LNCaP clone FGC (cell line): ENCODE data around the gene NDST3.
"Not testable (repeated sequence)": the region's sequence is repeated elsewhere in the genome, so short reads cannot be mapped to it uniquely, and the experiment has no call there.

Experiments used
- DNase-seq: peaks from one replicate; pipeline ENCODE4 v3.0.0-alpha.2; 2011; ENCODE audit warnings: low read depth
- H3K4me3 ChIP-seq: 2 replicates; pipeline ENCODE4 v1.5.1; 2011; ENCODE audit warnings: mild to moderate bottlenecking, low read depth, low read length, control low read depth
- TF ChIP-seq, protein P1 (sequence below): IDR thresholded peaks from 2 replicates; pipeline ENCODE4 v1.5.1; 2012; ENCODE audit warnings: mild to moderate bottlenecking; ENCODE audit not compliant: control insufficient read depth, insufficient read depth; ENCODE audit errors: extremely low read depth

NDST3 gene

GRCh38 chr4:118264096-118264495, 229.8 kb downstream of the NDST3 start:
- TF ChIP-seq, protein P1, sequence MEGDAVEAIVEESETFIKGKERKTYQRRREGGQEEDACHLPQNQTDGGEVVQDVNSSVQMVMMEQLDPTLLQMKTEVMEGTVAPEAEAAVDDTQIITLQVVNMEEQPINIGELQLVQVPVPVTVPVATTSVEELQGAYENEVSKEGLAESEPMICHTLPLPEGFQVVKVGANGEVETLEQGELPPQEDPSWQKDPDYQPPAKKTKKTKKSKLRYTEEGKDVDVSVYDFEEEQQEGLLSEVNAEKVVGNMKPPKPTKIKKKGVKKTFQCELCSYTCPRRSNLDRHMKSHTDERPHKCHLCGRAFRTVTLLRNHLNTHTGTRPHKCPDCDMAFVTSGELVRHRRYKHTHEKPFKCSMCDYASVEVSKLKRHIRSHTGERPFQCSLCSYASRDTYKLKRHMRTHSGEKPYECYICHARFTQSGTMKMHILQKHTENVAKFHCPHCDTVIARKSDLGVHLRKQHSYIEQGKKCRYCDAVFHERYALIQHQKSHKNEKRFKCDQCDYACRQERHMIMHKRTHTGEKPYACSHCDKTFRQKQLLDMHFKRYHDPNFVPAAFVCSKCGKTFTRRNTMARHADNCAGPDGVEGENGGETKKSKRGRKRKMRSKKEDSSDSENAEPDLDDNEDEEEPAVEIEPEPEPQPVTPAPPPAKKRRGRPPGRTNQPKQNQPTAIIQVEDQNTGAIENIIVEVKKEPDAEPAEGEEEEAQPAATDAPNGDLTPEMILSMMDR = no peak
- H3K4me3 ChIP-seq = no peak overlapping the region
- DNase-seq = no peak

DNA sequence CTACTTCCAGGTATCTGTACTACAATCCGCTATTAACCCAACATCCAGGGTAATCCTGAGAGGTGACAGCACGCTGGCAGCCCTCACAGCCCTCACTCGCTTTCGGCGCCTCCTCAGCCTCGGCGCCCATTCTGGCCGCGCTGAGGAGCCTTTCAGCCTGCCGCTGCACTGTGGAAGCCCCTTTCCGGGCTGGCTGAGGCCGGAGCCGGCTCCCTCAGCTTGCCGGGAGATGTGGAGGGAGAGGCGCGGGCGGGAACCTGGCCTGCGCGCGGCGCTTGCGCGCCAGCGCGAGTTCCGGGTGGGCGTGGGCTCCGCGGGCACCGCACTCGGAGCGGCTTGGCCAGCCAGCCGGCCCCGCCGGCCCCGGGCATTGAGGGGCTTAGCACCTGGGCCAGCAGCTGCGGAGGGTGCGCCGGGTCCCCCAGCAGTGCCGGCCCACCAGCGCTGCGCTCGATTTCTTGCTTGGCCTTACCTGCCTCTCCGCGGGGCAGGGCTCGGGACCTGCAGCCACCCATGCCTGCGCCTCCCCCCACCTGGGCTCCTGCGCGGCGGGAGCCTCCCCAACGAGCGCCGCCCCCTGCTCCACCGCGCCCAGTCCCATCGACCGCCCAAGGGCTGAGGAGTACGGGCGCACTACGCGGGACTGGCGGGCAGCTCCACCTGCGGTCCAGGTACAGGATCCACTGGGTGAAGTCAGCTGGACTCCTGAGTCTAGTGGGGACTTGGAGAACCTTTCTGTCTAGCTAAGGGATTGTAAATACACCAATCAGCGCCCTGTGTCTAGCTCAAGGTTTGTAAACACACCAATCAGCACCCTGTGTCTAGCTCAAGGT, 231.2 kb downstream of the NDST3 start:
- TF ChIP-seq, protein P1 = no peak
- H3K4me3 ChIP-seq = no peak overlapping the region
- no peak for DNase-seq

DNA sequence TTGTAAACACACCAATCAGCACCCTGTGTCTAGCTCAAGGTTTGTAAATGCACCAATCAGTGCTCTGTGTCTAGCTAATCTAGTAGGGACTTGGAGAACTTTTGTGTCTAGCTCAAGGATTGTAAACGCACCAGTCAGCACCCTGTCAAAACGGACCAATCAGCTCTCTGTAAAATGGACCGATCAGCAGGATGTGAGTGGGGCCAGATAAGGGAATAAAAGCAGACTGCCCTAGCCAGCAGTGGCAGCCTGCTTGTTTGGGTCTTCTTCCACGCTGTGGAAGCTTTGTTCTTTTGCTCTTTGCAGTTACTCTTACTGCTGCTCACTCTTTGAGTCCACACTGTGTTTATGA, 231.8 kb downstream of the NDST3 start:
- not testable (repeated sequence) for H3K4me3 ChIP-seq, DNase-seq

GRCh38 chr4:118268780-118269179, 234.5 kb downstream of the NDST3 start:
- TF ChIP-seq, protein P1 = no peak
- no peak overlapping the region for H3K4me3 ChIP-seq
- no peak for DNase-seq

- no peak overlapping the region for H3K4me3 ChIP-seq
- DNase-seq = no peak
- TF ChIP-seq, protein P1 = peak; percentile 61
Observed at GRCh38 chr4:118270492-118270891, 236.2 kb downstream of the NDST3 start.

DNA sequence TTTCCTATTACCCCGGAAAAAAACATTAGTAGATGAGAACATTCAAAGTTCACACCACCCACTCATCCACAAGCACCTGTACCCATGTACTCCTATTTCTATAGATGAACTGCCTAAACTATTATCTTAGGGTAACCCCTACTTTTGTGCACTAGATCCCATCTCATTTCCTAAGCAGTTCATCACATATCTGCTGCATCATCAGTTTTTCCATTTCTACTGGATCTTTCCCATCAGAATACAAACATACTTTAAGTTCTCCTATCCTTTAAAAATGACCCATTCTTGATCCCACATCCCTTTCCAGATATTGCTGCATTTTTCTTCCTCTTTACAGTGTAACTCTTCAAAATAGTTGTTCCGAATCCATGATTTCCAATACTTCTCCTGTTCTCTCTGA, 237.5 kb downstream of the NDST3 start:
- no peak for DNase-seq

DNA sequence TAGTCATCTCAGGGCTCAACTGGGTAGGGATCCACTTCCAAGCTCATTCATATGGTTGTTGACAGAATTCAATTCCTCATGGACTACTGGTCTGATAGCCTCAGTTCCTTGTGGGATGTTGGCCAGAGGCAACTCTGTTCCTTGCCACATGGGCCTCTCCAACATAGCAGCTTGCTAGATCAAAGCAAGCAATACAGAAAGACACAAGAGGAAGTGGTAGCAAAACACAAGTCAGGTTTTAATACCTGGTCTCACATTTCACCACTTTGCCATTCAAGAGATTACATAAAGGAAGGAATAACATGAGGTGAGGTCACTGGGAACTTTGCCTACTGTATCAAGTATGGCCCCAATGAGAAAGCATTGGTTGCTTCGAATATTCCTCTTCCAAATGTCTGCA, 239.4 kb downstream of the NDST3 start:
- TF ChIP-seq, protein P1 = no peak
- H3K4me3 ChIP-seq = no peak overlapping the region
- DNase-seq = no peak

More for the DNA sequence above, 237.5 kb downstream of the NDST3 start:
- TF ChIP-seq, protein P1 = no peak
- H3K4me3 ChIP-seq = no peak overlapping the region
